Stimulated activated CD4-positive, alpha-beta T cell treated with anti-CD3 and anti-CD28 coated beads, Interleukin-15, amount 100 ng/mL, for 24 hours (primary cell): ENCODE measurements around the gene NEGR1.

Experiments used
- DNase-seq: peaks from one replicate; pipeline ENCODE4 v3.0.0-alpha.2; 2020

The NEGR1 gene

DNA sequence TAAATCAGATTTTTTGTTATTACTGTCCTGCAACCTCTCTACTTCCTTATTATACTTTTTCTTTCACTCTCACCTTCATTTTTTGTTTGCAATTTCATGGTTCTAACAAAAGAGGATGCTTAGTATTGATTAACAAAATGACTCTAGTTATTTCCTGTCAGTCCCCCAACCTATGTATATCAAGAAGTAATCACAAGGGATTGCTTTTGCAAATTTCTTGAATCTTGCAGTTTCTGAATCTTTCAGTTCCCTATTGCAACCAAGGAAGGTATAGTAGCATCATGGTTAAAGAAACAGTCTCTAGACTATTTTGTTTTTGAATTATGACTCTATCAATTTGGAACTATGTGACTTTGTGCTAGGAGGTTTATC, 446.9 kb downstream of the NEGR1 start:
- no peak for DNase-seq

GRCh38 chr1:71834601-71835441, 447.5 kb downstream of the NEGR1 start:
- no peak for DNase-seq

GRCh38 chr1:71831646-71832045, 450.7 kb downstream of the NEGR1 start:
- no peak for DNase-seq

DNA sequence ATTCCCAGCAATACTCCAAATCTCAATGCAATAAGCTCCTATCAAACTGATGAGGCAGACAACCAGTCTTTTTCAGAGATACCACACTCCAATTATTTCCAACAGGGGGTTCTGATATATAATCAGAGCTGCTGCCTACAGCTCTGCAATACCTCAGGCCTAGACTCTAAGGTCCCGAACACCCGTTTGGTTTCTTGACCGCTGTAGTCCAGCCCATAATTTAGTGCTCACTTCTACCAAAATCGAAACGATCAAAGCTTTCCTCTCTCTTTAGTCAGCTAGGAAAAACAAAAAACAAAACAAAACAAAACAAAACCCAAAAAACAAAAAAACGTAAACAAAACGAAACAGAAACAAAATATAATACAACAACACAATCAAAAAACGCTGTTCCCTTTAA, 453.0 kb downstream of the NEGR1 start:
- no peak for DNase-seq

- no peak for DNase-seq
These were observed 453.8 kb downstream of the NEGR1 start for GRCh38 chr1:71828431-71829012.

- no peak for DNase-seq
These were observed 458.5 kb downstream of the NEGR1 start for GRCh38 chr1:71823708-71824305.

- DNase-seq: no peak
These were observed 465.3 kb downstream of the NEGR1 start for GRCh38 chr1:71817028-71817427.

- DNase-seq: no peak
These were observed 473.3 kb downstream of the NEGR1 start for GRCh38 chr1:71809085-71809484.

DNA sequence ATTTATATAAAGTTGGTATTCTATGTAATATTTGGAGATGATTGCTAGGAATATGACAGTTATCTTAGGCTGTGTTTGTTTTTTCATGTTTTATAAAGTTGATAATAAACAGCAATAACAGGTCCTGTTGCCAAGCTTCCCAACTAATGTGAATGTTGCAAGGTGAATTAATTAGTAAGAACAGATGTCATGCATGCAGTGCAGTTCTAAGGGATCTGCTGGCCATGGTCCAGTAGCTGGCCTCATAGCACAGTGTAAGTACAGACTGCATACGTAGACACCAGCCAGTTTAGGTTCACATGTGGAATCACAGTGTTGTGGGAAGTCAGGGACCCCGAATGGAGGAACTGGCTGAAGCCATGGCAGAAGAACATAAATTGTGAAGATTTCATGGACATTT, 478.2 kb downstream of the NEGR1 start:
- DNase-seq: no peak

DNA sequence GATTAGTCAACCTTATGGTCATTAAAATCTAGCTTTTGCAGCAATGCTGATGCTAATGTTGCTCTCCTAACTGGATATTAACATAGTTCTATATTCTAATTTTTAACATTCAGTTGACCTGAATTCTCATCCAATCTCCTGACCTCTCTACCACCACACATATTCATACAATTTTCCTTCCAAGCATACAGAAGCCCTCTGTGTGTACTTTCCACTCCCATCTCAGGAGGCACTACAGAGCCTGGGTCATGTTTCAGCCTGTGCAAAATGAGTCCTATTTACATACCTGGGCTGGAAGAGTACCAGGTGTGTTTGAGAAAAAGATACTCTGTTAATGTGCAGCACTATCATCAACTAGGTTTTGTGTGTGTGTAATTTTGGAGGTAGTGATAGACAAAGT, 486.3 kb downstream of the NEGR1 start:
- DNase-seq: no peak

DNA sequence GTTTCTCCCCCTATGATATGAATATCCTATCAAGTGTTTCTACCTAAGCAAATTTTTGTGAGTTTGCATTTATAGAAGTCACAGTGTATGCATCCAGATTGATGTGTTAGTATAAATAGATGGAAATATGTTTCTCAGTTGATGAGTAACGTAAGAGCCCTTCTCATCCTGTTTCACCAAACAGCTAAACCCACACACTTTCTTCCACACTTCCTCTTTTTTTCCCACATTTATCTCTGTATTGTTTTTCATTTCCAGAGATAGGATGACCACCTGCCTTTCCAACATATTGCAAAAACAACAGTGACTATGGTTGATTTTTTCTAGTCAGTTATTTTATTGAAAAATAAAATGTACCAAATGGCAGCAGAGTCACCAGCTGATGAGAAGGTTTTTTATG, 490.1 kb downstream of the NEGR1 start:
- DNase-seq: no peak

DNA sequence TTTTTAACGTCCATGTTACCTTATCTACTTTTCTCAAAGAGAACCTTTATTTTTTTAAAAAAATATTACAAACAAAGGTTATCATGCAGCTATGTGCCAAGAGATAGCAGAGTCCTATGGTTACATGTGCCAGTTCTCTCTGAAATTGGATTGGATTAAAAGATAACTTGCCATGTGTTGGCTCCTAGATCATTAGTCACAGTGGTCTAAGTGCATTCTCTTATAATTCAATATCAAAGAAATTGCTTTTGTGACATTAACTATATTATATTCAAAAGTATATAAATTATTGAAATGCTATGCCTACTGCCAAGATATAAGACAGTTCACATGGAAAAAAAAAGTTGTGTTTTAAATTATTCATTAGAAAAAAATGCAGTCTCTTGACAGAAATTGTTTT, 494.2 kb downstream of the NEGR1 start:
- DNase-seq: no peak

- DNase-seq: no peak
These were observed 494.6 kb downstream of the NEGR1 start for GRCh38 chr1:71787699-71788098.

- no peak for DNase-seq
These were observed 496.1 kb downstream of the NEGR1 start for GRCh38 chr1:71786218-71786617.

GRCh38 chr1:71785450-71785849, 496.9 kb downstream of the NEGR1 start:
- no peak for DNase-seq

- DNase-seq: no peak
These were observed 497.3 kb downstream of the NEGR1 start for GRCh38 chr1:71785000-71785399.

- DNase-seq: no peak
These were observed 498.1 kb downstream of the NEGR1 start for GRCh38 chr1:71784241-71784640.

DNA sequence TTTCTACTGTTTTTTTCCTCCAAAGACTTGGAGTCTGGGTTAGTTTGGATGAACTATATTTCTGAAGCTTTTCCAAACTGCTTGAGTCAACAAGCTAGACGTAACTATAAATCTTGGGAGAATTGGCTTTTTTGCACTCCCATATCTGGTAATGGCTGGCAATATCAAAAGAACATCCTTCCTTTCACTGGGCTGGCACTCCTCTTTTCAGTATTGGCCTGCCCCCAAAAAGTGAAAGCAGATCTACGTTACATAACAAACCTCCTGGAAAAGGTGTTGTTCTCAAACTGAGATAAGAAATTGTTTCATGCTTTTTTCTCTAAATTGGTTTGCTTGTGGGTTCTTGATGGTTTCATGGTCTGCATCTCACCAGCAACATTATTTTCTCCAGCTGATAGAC, 499.3 kb downstream of the NEGR1 start:
- no peak for DNase-seq

- no peak for DNase-seq
These were observed 500.9 kb downstream of the NEGR1 start for GRCh38 chr1:71781450-71781849.

GRCh38 chr1:71780681-71781080, 501.7 kb downstream of the NEGR1 start:
- DNase-seq: no peak

- no peak for DNase-seq
These were observed 503.4 kb downstream of the NEGR1 start for GRCh38 chr1:71778940-71779339.

GRCh38 chr1:71777094-71777493, 505.2 kb downstream of the NEGR1 start:
- DNase-seq: no peak

- DNase-seq: no peak
These were observed 507.6 kb downstream of the NEGR1 start for GRCh38 chr1:71774705-71775104.

- DNase-seq: no peak
These were observed 512.2 kb downstream of the NEGR1 start for GRCh38 chr1:71770121-71770520.
